ENCODE data around the gene ZNF850. TPM values are rescaled to one million over a fixed set of nuclear protein-coding genes. Genes with fewer than 3 reads are reported as not detected.

Gene ZNF850
- 0.72 and 0.78 TPM in 2 replicates for total RNA-seq

DNA sequence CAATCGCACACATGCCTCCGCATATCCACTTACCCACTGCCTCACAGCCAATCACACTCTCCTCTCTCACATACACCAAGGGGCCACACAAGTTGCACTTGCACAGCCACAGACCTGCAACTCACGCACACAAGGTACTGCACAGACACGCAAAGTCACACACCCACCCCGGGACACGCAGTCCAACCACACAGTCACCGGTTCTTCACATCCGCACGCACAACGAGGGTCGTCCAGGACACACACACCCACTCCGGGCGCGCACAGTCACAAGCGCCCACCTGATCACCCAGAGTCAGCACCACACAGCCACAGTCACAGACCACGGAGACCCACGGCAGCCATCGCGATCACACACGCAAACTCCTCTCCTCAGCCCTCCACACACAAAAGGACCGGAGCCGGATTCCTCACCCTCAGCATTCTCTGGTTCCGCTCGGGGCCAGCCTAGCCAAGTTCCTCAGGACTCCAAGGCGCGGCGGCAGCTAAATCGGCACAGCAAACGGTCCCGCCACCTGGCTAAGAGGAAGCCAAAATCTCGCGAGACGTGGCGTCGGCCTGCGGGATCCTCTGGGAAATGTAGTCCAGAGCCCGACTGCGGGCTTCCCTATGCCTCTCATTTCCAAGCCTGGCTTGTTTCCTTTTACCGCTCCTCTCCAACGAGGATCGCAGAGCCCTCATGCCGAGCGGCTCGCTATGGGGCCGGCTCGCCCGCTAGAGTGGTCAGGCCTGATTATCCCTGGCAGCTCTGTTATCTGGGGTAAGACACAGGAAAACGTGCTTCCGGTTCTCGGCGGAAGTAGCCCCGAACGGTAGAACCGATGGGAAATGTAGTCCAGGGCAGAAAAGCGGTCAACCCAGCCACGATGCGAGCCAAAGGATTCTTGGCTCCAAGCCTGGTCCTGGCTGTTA lies at the start of gene ZNF850:
ZNF850 (minus strand) TSS at position 497 of the 912 bp plus-strand sequence. CDS start 10,201 bp downstream, outside the sequence.

DNA sequence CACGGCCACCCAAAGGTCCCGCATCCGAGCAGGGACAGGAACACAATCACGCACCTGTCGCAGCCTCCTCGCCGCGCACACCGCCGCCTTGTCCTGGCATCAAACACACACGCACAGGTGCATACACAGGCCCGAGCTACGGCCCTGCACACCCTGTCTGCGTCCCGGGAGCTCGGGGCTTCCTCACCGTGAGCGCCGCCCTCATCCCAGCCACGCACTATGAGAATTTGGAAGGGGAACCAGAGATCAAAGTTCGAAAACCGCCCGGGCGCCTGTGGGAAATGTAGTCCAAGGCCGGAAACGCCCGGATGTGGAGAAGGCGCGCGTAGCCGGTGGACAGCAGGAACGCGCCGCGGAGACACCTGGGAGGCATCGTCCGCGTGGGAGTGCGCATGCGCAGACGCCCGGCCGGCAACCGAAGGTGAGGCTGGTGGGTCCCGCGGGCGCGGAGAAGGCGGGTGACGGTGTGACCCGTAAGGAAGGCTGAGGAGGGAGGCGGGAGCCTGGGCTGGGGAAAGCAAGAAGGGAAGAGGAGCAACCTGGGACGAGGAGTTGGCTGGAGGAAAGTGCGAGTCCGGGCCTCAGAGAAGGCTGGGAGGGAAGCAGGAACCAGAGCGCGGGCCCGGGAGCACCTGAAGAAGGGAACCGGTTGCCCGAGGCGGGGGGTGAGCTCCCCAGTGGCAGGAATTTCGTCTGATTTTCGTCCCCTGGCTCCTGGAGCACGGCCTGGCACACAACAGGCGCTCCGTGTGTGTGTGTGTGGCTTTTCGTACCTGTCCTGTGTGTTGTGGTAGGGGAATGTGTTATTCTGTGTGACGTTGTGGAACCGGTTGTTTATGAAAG lies 85.2 kb downstream of the ZNF850 start, which contains the start of gene ZNF567:
ZNF567 (plus strand) TSS at position 399 of the 843 bp plus-strand sequence. CDS start 7,256 bp downstream, outside the sequence.

Other genes with a start within 250 kb of the ZNF850 start
- gene ZNF260, start 244.5 kb downstream of the ZNF850 start, total RNA-seq: 5.4 and 7.0 TPM in 2 replicates
- gene ZNF529, start 199.5 kb downstream of the ZNF850 start, total RNA-seq: 3.0 and 6.8 TPM in 2 replicates
- gene ZNF382, start 167.5 kb downstream of the ZNF850 start, total RNA-seq: 5.6 and 9.4 TPM in 2 replicates
- gene ZNF461, start 106.0 kb downstream of the ZNF850 start, total RNA-seq: 1.7 and 6.1 TPM in 2 replicates
- 2.7 and 4.0 TPM in 2 replicates for gene ZNF567, start 85.2 kb downstream of the ZNF850 start, total RNA-seq
- gene ZNF790, start 65.6 kb upstream of the ZNF850 start, total RNA-seq: 5.3 and 5.9 TPM in 2 replicates
- gene ZNF345, start 78.1 kb upstream of the ZNF850 start, total RNA-seq: 1.1 TPM in 2 replicates
- gene ZNF829, start 143.5 kb upstream of the ZNF850 start, total RNA-seq: 1.7 and 1.8 TPM in 2 replicates
- gene ZNF568, start 143.5 kb upstream of the ZNF850 start, total RNA-seq: 3.3 and 3.4 TPM in 2 replicates